ENCODE data around the gene MCF2L. TPM values are rescaled to one million over a fixed set of nuclear protein-coding genes. Genes with fewer than 3 reads are reported as not detected.

Gene MCF2L
- total RNA-seq, 1 donor from 2014 or later = not detected

DNA sequence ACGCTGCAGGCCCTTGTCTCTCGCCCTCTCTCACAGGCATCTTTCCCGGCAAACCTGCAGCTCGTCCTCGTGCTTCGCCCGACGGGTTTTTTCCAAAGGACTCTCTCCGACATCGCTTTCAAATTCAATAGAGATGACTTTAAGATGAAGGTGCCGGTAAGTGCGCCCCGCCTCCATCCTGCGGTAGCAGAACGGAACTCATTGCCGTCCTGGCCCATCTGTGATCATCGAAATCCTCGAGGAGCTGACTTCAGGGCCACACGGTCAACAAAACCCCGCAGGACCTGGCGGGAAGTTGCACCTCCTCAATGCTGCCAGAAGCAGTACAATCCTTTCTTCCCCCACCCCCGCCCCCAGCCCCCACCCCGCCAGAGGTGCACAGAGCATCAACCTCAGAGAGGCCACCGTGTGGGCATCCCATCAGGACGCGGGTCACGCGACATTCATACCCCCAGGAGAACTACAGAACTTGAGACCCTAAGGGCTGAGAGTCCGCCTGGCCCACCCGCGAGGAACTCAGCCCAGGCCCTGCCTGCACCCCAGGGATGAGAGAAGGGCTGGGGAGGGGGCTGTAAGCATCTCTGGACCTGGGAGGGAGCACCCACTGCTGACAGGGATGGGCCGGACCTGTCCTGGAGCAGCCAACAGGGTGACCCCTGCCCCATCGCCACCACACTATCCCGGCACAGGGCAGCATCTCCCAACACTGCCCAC is 91.7 kb downstream of the MCF2L start:
- H3K9me3 Mint-ChIP-seq = no peaks in the 10 kb centered on the region
- intact Hi-C loops (cut with micrococcal nuclease) = no loop called here
- no peaks in the 10 kb centered on the region for H3K27me3 Mint-ChIP-seq (ENCODE audit: insufficient read depth)
- no peaks in the 10 kb centered on the region for H3K4me1 Mint-ChIP-seq (ENCODE audit: low read depth)
- no peaks in the 10 kb centered on the region for H3K36me3 Mint-ChIP-seq (ENCODE audit: low read depth)
- no peak for DNase-seq (ENCODE audit: low spot score)
- no peak overlapping the region for H3K27ac Mint-ChIP-seq
- H3K4me3 Mint-ChIP-seq = no peak overlapping the region

DNA sequence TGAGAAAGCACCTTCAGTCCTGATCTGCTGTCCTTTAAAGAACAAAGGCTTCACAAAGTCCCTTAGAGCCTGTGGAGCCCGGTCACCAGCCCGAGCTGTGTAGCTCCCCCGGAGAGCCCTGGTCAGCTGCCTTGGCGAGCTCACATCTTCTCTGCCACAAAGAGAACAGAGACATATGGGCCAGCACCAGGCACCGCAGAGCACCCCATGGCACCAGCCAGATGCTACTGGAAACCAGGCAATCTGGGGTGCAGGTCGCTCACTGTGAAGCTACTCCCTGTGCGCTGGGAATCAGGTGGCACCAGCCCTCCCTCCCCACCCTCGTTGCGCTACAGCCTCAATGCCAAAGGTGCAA is 92.2 kb downstream of the MCF2L start:
- H3K9me3 Mint-ChIP-seq = no peaks in the 10 kb centered on the region
- no peak overlapping the region for H3K4me3 Mint-ChIP-seq

DNA sequence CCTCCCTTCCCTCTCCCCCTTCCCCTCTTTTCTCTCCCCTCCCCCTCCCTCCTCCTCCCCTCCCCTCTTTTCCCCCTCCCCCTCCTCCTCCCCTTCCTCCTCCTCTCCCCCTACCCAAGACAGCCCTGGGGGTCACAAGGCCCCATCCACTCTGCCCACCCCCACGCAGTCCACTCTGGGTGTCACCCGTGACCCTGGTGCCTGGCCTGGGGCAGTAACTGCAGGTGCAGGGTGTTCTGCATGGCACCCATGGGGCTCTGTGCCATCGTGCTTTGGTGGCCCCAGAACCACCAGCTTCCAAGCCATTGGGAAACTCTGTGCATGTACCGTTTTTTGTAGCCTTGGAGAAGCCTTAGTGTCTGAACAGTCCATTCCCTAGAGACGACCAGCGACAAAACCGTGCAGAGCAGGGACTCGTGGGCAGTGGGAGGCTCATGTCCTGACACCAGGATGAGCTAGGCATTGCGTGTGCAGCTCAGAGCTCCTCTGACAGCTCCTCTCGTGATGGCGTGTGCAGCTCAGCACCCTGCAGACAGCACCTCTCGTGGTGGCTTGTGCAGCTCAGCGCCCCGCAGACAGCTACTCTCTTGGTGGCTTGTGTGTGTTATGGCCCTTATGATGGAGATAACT is 92.9 kb downstream of the MCF2L start:
- Mint-ChIP-seq H3K9me3 (no peaks in the 10 kb centered on the region), H3K27ac (no peak overlapping the region), H3K4me3 (no peak overlapping the region), H3K27me3 (ENCODE audit: insufficient read depth) (no peaks in the 10 kb centered on the region), H3K4me1 (ENCODE audit: low read depth) (no peaks in the 10 kb centered on the region), H3K36me3 (ENCODE audit: low read depth) (no peaks in the 10 kb centered on the region)
- DNase-seq (ENCODE audit: low spot score) = no peak
- intact Hi-C loops (cut with micrococcal nuclease) = no loop called here

More for the DNA sequence above, 92.2 kb downstream of the MCF2L start:
- Mint-ChIP-seq H3K27ac (no peak overlapping the region), H3K36me3 (ENCODE audit: low read depth) (no peaks in the 10 kb centered on the region), H3K27me3 (ENCODE audit: insufficient read depth) (no peaks in the 10 kb centered on the region), H3K4me1 (ENCODE audit: low read depth) (no peaks in the 10 kb centered on the region)
- intact Hi-C loops (cut with micrococcal nuclease) = no loop called here
- no peak for DNase-seq (ENCODE audit: low spot score)

DNA sequence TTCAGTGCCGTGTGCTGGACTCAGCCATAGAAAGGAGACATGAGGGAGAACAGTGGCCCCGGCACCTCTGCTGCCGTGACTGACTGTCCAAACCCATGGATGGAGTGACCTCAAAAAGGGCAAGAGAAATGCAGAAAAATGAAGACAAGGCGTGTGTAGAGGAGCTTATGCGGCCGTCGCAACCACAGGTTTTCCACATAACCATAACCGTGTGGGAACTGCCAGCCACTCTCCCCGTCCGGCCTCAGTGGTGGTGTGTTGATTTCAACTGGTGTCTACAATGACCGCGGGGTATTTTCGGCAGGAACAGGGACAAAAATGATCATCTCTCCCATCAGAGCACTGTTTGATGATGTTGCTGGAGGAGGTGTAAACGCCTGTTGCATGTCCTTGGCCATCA is 93.7 kb downstream of the MCF2L start:
- Mint-ChIP-seq H3K4me1 (ENCODE audit: low read depth) (no peaks in the 10 kb centered on the region), H3K27me3 (ENCODE audit: insufficient read depth) (no peaks in the 10 kb centered on the region), H3K9me3 (no peaks in the 10 kb centered on the region), H3K4me3 (no peak overlapping the region), H3K36me3 (ENCODE audit: low read depth) (no peaks in the 10 kb centered on the region), H3K27ac (no peak overlapping the region)
- no peak for DNase-seq (ENCODE audit: low spot score)
- intact Hi-C loops (cut with micrococcal nuclease) = no loop called here

DNA sequence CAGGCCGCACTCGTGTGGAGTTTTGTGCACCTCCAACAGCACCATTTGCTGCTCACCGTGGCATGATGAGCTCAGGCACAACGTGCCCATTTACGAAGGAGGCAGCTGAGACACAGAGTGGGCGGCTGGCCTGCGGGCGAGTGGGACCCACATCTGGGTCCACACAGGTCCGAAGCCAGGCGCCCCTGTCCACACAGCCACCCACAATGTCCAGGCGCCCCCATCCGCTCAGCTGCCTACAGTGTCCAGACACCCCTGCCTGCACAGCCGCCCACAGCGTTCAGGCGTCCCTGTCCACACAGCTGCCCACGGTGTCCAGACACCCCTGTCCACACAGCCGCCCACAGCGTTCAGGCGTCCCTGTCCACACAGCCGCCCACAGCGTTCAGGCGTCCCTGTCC is 94.1 kb downstream of the MCF2L start:
- H3K27me3 Mint-ChIP-seq (ENCODE audit: insufficient read depth) = no peaks in the 10 kb centered on the region
- DNase-seq (ENCODE audit: low spot score) = no peak
- H3K9me3 Mint-ChIP-seq = no peaks in the 10 kb centered on the region
- intact Hi-C loops (cut with micrococcal nuclease) = no loop called here
- H3K4me1 Mint-ChIP-seq (ENCODE audit: low read depth) = no peaks in the 10 kb centered on the region
- no peak overlapping the region for H3K27ac Mint-ChIP-seq
- H3K4me3 Mint-ChIP-seq = no peak overlapping the region
- H3K36me3 Mint-ChIP-seq (ENCODE audit: low read depth) = no peaks in the 10 kb centered on the region

DNA sequence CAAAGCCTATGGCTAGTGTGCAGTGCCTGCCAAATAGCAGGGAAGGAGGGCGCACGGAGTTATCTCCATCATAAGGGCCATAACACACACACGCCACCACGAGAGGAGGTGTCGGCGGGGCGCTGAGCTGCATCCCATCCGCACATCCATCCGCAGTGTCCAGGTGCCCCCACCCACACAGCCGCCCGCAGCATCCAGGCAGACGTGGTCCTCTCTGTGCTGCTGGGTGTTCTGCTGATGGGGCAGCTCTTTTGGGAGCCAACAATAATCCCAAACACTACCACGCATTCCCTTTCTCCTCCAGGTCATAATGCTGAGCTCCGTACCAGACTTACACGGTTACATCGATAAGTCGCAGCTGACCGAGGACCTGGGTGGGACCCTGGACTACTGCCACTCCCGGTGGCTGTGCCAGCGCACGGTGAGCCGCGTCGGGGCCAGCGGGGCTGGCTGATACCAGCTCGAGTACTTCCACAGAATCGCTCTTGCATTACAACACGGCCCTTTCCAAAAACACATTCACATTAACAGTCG is 95.1 kb downstream of the MCF2L start:
- Mint-ChIP-seq H3K9me3 (no peaks in the 10 kb centered on the region), H3K36me3 (ENCODE audit: low read depth) (no peaks in the 10 kb centered on the region), H3K4me1 (ENCODE audit: low read depth) (no peaks in the 10 kb centered on the region), H3K27ac (no peak overlapping the region), H3K4me3 (no peak overlapping the region), H3K27me3 (ENCODE audit: insufficient read depth) (no peaks in the 10 kb centered on the region)
- DNase-seq (ENCODE audit: low spot score) = no peak
- intact Hi-C loops (cut with micrococcal nuclease) = no loop called here

DNA sequence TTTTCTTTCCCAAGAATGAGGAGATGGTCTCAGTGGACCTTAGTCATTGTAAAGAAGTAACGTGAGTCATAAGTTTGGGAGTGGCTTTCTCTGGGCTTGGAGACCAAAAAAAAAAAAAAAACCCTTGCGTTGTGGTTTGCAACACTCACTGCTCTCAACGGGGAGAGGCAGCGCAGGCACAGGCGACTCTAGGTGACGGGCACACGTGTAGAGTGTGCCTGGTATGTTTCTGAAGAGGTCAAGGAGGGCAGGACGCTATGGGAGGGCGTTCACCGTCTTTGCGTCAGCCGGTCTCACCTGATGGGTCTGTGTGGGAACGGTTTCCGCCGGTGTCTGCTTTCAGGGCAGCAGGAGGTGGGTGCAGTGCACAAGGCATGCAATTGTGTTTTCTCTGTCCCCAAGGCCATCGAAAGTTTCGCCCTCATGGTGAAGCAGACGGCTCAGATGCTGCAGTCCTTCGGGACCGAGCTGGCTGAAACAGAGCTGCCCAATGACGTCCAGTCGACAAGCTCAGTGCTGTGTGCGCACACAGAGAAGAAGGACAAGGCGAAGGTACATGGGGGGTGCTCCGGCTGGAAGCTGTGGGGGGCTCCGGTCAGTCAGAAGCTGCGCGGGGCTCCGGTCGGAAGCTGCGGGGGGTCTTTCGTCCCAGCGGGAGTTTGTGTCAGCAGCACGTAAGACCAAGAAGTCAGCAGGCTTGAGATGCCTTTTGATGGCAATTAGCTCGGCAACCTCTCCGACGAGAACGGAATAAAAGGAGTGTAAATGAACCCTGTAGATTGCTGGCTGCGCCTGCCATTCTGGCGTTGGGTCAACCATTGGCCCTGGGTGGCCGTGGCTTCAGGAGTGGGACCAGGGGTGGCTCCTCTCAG is 95.8 kb downstream of the MCF2L start:
- H3K9me3 Mint-ChIP-seq = no peaks in the 10 kb centered on the region
- H3K4me3 Mint-ChIP-seq = no peak overlapping the region
- H3K27me3 Mint-ChIP-seq (ENCODE audit: insufficient read depth) = no peaks in the 10 kb centered on the region
- DNase-seq (ENCODE audit: low spot score) = no peak
- intact Hi-C loops (cut with micrococcal nuclease) = no loop called here
- H3K27ac Mint-ChIP-seq = no peak overlapping the region
- H3K4me1 Mint-ChIP-seq (ENCODE audit: low read depth) = no peaks in the 10 kb centered on the region
- no peaks in the 10 kb centered on the region for H3K36me3 Mint-ChIP-seq (ENCODE audit: low read depth)

DNA sequence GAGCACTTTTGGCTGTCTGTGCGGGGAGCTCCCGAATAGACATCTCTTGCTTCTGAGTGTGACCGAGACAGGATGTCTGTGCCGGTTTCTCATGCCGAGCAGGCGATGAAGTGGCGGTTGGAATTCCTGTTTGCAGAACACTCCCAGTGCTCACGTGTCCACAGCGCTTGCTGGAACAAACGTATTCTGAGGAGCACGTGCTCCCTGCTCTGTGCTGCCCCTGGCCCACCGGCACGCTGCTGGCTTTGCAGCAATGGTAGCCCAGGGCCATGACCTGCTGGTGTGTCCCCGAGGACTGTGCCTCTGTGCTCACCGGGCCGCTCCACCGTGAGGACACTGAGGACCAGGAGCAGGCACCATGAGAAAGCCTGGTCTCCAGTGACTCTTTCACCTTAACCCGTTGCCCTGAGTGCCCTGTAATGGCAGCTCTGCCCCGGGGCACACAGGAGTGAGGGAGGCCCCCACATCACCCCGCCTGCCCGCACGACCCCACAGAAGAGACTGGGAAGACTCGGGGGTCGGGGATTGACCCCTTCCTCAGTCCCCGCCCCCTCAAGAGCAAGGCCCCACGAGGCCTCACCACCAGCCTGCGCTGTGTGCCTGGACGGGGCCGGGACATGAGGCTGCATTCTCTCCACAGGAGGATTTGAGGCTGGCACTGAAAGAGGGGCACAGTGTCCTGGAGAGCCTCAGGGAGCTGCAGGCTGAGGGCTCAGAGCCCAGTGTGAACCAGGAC is 96.6 kb downstream of the MCF2L start:
- Mint-ChIP-seq H3K4me3 (no peak overlapping the region), H3K4me1 (ENCODE audit: low read depth) (no peaks in the 10 kb centered on the region), H3K27me3 (ENCODE audit: insufficient read depth) (no peaks in the 10 kb centered on the region), H3K27ac (no peak overlapping the region), H3K36me3 (ENCODE audit: low read depth) (no peaks in the 10 kb centered on the region), H3K9me3 (no peaks in the 10 kb centered on the region)
- intact Hi-C loops (cut with micrococcal nuclease) = no loop called here
- no peak for DNase-seq (ENCODE audit: low spot score)

DNA sequence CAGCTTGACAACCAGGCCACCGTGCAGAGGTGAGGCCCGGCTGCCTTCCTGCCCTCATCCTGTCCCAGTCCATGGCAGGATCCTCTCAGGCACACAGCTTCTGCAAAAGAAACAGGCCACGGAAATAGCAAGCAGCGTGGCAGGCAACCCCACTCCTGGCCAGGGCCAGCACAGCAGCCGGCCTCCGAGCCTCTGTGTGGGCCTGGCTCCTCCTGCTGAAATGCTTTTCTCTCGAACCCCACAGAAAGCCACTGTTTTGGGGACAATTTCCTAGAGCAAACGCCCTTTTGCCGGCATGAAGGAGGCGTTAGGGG is 97.1 kb downstream of the MCF2L start:
- no peaks in the 10 kb centered on the region for H3K36me3 Mint-ChIP-seq (ENCODE audit: low read depth)
- no peaks in the 10 kb centered on the region for H3K4me1 Mint-ChIP-seq (ENCODE audit: low read depth)
- no peaks in the 10 kb centered on the region for H3K27me3 Mint-ChIP-seq (ENCODE audit: insufficient read depth)
- DNase-seq (ENCODE audit: low spot score) = no peak
- intact Hi-C loops (cut with micrococcal nuclease) = no loop called here
- no peaks in the 10 kb centered on the region for H3K9me3 Mint-ChIP-seq
- no peak overlapping the region for H3K27ac Mint-ChIP-seq
- H3K4me3 Mint-ChIP-seq = no peak overlapping the region

DNA sequence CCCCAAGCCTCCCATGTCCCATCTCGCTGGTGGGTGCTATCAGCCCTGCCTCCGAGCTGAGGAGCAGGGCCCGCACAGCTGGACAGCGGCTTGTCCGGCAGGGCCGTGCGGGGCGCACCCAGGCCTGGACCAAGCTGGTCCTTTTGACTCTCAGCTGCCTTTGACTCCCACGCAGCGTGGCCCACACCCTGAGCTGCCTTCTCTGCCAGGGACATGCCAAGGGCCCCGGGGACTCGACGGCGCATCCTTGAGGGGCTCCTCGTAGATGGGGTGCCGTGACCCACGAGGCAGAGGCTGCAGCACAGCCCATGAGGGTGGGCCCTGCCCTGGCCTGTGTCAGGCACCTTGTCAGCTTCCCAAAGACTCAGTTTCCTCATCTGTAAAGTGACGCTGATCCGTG is 97.7 kb downstream of the MCF2L start:
- H3K27me3 Mint-ChIP-seq (ENCODE audit: insufficient read depth) = no peaks in the 10 kb centered on the region
- no peak for DNase-seq (ENCODE audit: low spot score)
- H3K4me3 Mint-ChIP-seq = no peak overlapping the region
- H3K27ac Mint-ChIP-seq = no peak overlapping the region
- H3K4me1 Mint-ChIP-seq (ENCODE audit: low read depth) = no peaks in the 10 kb centered on the region
- H3K9me3 Mint-ChIP-seq = no peaks in the 10 kb centered on the region
- intact Hi-C loops (cut with micrococcal nuclease) = no loop called here
- H3K36me3 Mint-ChIP-seq (ENCODE audit: low read depth) = no peaks in the 10 kb centered on the region

DNA sequence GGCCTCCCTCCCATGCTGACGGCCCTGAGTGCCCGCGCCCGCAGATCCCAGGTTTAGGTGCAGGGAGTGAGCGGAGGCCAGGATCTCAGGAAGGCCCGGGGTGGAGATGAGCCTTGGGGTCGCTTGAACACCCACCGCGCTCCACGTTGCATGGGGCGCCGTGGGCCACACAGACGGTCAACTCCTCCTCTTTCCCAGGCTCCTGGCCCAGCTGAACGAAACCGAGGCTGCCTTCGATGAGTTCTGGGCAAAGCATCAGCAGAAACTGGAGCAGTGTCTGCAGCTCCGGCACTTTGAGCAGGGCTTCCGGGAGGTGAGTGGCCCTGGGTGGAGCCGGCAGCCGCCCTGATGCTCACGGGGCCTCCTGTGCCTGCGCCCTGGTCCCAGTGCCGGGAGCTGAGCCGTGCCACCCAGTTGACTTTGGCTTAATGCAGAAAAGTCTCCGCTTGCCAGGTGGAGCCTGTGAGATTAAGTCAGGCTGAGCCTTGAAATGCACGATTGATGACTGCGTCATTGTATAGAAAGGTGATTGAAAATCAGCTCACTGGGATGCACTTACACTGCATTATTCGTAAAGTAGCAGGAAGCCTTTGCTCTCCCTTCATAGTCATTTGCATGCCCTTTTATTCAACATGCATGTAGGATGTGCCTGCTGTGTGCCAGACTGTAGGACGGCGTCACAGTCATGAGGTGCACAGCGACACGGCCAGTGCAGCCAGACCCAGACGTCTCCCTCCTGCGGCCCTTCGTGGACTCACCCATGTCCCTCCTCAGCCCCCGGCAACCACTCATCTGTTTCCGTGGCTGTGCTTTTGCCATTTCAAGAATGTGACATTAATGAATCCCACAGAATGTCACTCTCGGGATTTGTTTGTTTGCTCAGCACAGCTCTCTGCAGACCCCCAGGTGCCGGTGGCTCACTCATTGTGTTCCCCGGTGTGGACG is 101.1 kb downstream of the MCF2L start:
- no peak overlapping the region for H3K4me3 Mint-ChIP-seq
- no peaks in the 10 kb centered on the region for H3K36me3 Mint-ChIP-seq (ENCODE audit: low read depth)
- H3K4me1 Mint-ChIP-seq (ENCODE audit: low read depth) = no peaks in the 10 kb centered on the region
- H3K9me3 Mint-ChIP-seq = no peaks in the 10 kb centered on the region
- no peaks in the 10 kb centered on the region for H3K27me3 Mint-ChIP-seq (ENCODE audit: insufficient read depth)
- H3K27ac Mint-ChIP-seq = no peak overlapping the region
- intact Hi-C loops (cut with micrococcal nuclease) = no loop called here
- no peak for DNase-seq (ENCODE audit: low spot score)

DNA sequence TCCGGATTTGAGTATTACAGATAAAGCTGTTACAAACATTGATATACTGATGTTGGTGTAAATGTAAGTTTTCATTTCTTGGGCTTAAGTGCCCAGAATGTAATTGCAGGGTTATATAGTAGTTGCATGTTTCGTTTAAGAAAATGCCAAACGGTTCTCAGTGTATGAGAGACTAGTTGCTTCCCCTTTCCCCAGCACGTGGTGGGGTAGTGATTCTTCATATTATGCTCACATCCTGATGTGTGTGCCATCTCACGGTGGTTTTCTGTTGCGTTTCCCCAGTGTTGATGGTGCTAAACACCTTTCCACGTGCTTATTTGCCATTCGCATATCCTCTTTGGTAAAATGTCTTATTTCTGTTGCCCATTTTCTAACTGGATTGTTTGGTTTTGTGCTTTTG is 101.8 kb downstream of the MCF2L start:
- Mint-ChIP-seq H3K27me3 (ENCODE audit: insufficient read depth) (no peaks in the 10 kb centered on the region), H3K9me3 (no peaks in the 10 kb centered on the region), H3K27ac (no peak overlapping the region), H3K36me3 (ENCODE audit: low read depth) (no peaks in the 10 kb centered on the region), H3K4me3 (no peak overlapping the region), H3K4me1 (ENCODE audit: low read depth) (no peaks in the 10 kb centered on the region)
- intact Hi-C loops (cut with micrococcal nuclease) = no loop called here
- DNase-seq (ENCODE audit: low spot score) = no peak
